ENCODE measurements around the gene GLIS2.

Gene GLIS2

GRCh38 chr16:4354512-4355409, 38.9 kb downstream of the GLIS2 start:
- DNase-seq, result no peak

GRCh38 chr16:4356820-4357219, 41.0 kb downstream of the GLIS2 start:
- no peak for DNase-seq

- no peak for DNase-seq
These were observed 42.4 kb downstream of the GLIS2 start for GRCh38 chr16:4358236-4358635.

- no peak for DNase-seq
These were observed 43.1 kb downstream of the GLIS2 start for GRCh38 chr16:4358831-4359561.

- DNase-seq, result no peak
These were observed 44.0 kb downstream of the GLIS2 start for GRCh38 chr16:4359914-4360313.

- peak; percentile 39 for DNase-seq
These were observed 44.7 kb downstream of the GLIS2 start for GRCh38 chr16:4360538-4361021.

- DNase-seq, result no peak
These were observed 45.4 kb downstream of the GLIS2 start for GRCh38 chr16:4361033-4361943.

- no peak for DNase-seq
These were observed 46.1 kb downstream of the GLIS2 start for GRCh38 chr16:4361944-4362311.

GRCh38 chr16:4362476-4363135, 46.7 kb downstream of the GLIS2 start:
- DNase-seq, result no peak

GRCh38 chr16:4364196-4365013, 48.5 kb downstream of the GLIS2 start:
- DNase-seq, result no peak

- no peak for DNase-seq
These were observed 49.1 kb downstream of the GLIS2 start for GRCh38 chr16:4365014-4365406.

GRCh38 chr16:4365615-4366014, 49.7 kb downstream of the GLIS2 start:
- DNase-seq, result no peak

GRCh38 chr16:4366016-4366415, 50.1 kb downstream of the GLIS2 start:
- no peak for DNase-seq

- no peak for DNase-seq
These were observed 51.6 kb downstream of the GLIS2 start for GRCh38 chr16:4367393-4367856.

- DNase-seq, result no peak
These were observed 53.3 kb downstream of the GLIS2 start for GRCh38 chr16:4369007-4369733.

- no peak for DNase-seq
These were observed 54.3 kb downstream of the GLIS2 start for GRCh38 chr16:4370151-4370550.

GRCh38 chr16:4370570-4371356, 54.9 kb downstream of the GLIS2 start:
- no peak for DNase-seq

GRCh38 chr16:4371357-4372000, 55.6 kb downstream of the GLIS2 start, which contains the start of gene VASN:
VASN (plus strand) TSS chr16:4371848; CDS start chr16:4380878, 9,030 bp downstream.
- DNase-seq, result no peak

- DNase-seq, result no peak
These were observed 56.2 kb downstream of the GLIS2 start for GRCh38 chr16:4372001-4372577.
